Astrocyte (in vitro differentiated cells and primary cell): ENCODE data around the gene EXOG. TPM values are rescaled to one million over a fixed set of nuclear protein-coding genes. Genes with fewer than 3 reads are reported as not detected.

ENCODE experiments used
- DNase-seq: peaks from one replicate; pipeline ENCODE4 v3.0.0-alpha.2; 2010; ENCODE audit warnings: low read depth
- FAIRE-seq: peaks from 2 replicates; lab custom pipeline; 2011; peaks lifted over from hg19 to GRCh38; lab: Jason Lieb, UNC
- H2AFZ ChIP-seq: 2 replicates; pipeline ENCODE4 v1.6.0; 2012; ENCODE audit warnings: low read depth, low read length, inconsistent platforms
- H3K27ac ChIP-seq: 2 replicates; pipeline ENCODE4 v1.5.1; 2011; ENCODE audit warnings: low read depth, low read length, inconsistent platforms
- H3K27me3 ChIP-seq: 2 replicates; pipeline ENCODE4 v1.6.0; 2011; ENCODE audit warnings: low read length, inconsistent platforms; ENCODE audit not compliant: insufficient read depth
- H3K36me3 ChIP-seq: 2 replicates; pipeline ENCODE4 v1.5.1; 2011; ENCODE audit warnings: low read length, inconsistent platforms; ENCODE audit not compliant: insufficient read depth
- H3K4me1 ChIP-seq: 2 replicates; pipeline ENCODE4 v1.5.1; 2011; ENCODE audit warnings: low read length, inconsistent platforms; ENCODE audit not compliant: insufficient read depth
- H3K4me2 ChIP-seq: 2 replicates; pipeline ENCODE4 v1.6.0; 2012; ENCODE audit warnings: low read length, inconsistent platforms
- H3K4me3 ChIP-seq: 2 replicates; pipeline ENCODE4 v1.5.1; 2011; ENCODE audit warnings: low read depth, mild to moderate bottlenecking, low read length, inconsistent platforms; ENCODE audit not compliant: insufficient read depth
- H3K79me2 ChIP-seq: 2 replicates; pipeline ENCODE4 v1.6.0; 2012; ENCODE audit warnings: mild to moderate bottlenecking, low read length, inconsistent platforms; ENCODE audit not compliant: insufficient read depth
- H3K9ac ChIP-seq: 2 replicates; pipeline ENCODE4 v1.6.0; 2012; ENCODE audit warnings: mild to moderate bottlenecking, low read length, inconsistent platforms
- H3K9me3 ChIP-seq: 2 replicates; pipeline ENCODE4 v1.5.1; 2012; ENCODE audit warnings: low read depth, mild to moderate bottlenecking, low read length, inconsistent platforms; ENCODE audit not compliant: insufficient read depth
- H4K20me1 ChIP-seq: 2 replicates; pipeline ENCODE4 v1.6.0; 2012; ENCODE audit warnings: low read length, inconsistent platforms; ENCODE audit not compliant: insufficient read depth
- H3K27ac Mint-ChIP-seq: one replicate; pipeline ENCODE4 v1.8.0; 2021; ENCODE audit warnings: mild to moderate bottlenecking, mixed read lengths; ENCODE audit not compliant: unreplicated experiment
- H3K27me3 Mint-ChIP-seq: one replicate; pipeline ENCODE4 v1.8.0; 2021; ENCODE audit warnings: low read depth, mixed read lengths; ENCODE audit not compliant: unreplicated experiment
- H3K36me3 Mint-ChIP-seq: one replicate; pipeline ENCODE4 v1.8.0; 2021; ENCODE audit warnings: low read depth, mixed read lengths; ENCODE audit not compliant: unreplicated experiment
- H3K4me1 Mint-ChIP-seq: one replicate; pipeline ENCODE4 v1.8.0; 2021; ENCODE audit warnings: low read depth, mixed read lengths; ENCODE audit not compliant: unreplicated experiment
- H3K4me3 Mint-ChIP-seq: one replicate; pipeline ENCODE4 v1.8.0; 2021; ENCODE audit warnings: mild to moderate bottlenecking, moderate library complexity, mixed read lengths; ENCODE audit not compliant: unreplicated experiment
- H3K9me3 Mint-ChIP-seq: one replicate; pipeline ENCODE4 v1.8.0; 2021; ENCODE audit warnings: mild to moderate bottlenecking, mixed read lengths; ENCODE audit not compliant: unreplicated experiment
- EZH2 ChIP-seq: IDR thresholded peaks from 2 replicates; pipeline ENCODE4 v1.6.1; 2012; ENCODE audit warnings: mild to moderate bottlenecking, low read length, inconsistent platforms; ENCODE audit not compliant: insufficient read depth
- total RNA-seq: library from RNA; stranded (reverse); gene quantifications from 2 replicates; pipeline ENCODE4 v1.2.1, GENCODE V29; 2021
- TF ChIP-seq, protein P1 (sequence below): IDR thresholded peaks from 2 replicates; pipeline ENCODE4 v1.5.1; 2011; ENCODE audit warnings: low read depth, mild to moderate bottlenecking, inconsistent platforms, low read length, moderate library complexity; ENCODE audit not compliant: insufficient read depth

Gene EXOG
- total RNA-seq, 1 donor from 2014 or later = 11.5 TPM

DNA sequence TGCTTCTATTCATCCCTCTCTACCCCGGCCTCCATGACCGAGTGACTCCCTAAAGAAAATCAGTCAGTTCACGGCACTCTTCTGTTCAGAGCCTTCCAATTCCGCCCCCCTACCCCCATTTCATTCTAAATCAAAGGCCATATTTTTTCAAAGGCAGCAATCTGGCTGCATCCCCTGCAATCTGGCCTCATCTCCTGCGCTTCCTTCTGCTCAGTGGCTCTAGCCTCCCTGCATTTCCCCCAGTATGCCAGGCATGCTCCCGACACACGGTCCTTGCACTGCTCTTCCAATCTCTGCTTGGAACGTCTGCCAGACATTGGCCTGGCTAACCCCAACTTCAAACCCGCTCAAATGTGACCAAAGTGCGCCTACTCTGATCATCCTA lies 67.7 kb downstream of the EXOG start:
- no peaks in the 10 kb centered on the region for H3K4me1 ChIP-seq
- no peak overlapping the region for H3K27ac ChIP-seq
- TF ChIP-seq EZH2 = no peak
- TF ChIP-seq, protein P1, sequence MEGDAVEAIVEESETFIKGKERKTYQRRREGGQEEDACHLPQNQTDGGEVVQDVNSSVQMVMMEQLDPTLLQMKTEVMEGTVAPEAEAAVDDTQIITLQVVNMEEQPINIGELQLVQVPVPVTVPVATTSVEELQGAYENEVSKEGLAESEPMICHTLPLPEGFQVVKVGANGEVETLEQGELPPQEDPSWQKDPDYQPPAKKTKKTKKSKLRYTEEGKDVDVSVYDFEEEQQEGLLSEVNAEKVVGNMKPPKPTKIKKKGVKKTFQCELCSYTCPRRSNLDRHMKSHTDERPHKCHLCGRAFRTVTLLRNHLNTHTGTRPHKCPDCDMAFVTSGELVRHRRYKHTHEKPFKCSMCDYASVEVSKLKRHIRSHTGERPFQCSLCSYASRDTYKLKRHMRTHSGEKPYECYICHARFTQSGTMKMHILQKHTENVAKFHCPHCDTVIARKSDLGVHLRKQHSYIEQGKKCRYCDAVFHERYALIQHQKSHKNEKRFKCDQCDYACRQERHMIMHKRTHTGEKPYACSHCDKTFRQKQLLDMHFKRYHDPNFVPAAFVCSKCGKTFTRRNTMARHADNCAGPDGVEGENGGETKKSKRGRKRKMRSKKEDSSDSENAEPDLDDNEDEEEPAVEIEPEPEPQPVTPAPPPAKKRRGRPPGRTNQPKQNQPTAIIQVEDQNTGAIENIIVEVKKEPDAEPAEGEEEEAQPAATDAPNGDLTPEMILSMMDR = no peak
- no peaks in the 10 kb centered on the region for H3K36me3 ChIP-seq
- H3K4me3 ChIP-seq = no peak overlapping the region
- H3K9me3 ChIP-seq = no peaks in the 10 kb centered on the region
- Mint-ChIP-seq H3K4me1 (peaks cover 6% of the 10 kb centered on the region), H3K27me3 (peaks cover 18% of the 10 kb centered on the region), H3K4me3 (no peak overlapping the region), H3K27ac (no peak overlapping the region), H3K9me3 (no peaks in the 10 kb centered on the region), H3K36me3 (no peaks in the 10 kb centered on the region)
- no peak overlapping the region for H3K9ac ChIP-seq
- H3K79me2 ChIP-seq = no peaks in the 10 kb centered on the region
- FAIRE-seq = no peak
- no peak overlapping the region for H3K4me2 ChIP-seq
- DNase-seq = no peak
- H3K27me3 ChIP-seq = no peaks in the 10 kb centered on the region
- no peaks in the 10 kb centered on the region for H4K20me1 ChIP-seq
- H2AFZ ChIP-seq = no peak overlapping the region

DNA sequence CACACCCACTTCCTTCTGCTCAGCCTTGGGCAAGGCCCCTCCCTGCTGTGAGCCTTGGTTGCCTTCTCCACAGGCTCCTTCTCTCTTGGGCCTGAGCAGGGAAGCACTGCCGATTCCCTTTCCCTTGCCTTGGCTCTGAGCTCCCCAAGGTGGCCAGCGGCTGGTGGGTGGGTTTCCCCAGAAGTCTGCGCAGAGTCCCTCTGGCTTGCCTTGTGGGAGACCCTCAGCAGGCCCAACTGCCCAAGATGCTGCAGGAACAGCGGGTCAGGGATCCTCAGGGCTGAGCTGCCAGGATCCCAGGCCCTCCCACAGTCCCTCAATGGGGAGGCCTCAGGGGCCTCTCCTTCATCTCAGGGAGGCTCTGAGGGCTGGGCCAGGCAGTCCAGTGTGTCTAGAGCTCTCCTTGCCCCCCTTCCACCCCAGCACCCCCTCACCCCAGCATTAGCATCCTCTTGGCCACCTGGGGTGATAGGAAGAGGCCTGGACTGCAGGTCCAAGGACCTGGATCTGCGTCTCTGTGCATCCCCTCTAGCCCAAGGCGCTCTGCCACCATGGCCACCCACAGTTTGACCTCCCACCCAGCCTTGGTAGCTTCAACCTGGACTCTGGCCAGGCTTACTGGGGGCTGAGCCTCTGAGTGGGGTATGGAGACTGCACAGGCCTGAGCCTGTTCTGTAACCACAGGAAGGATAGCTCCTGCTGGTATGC lies 68.6 kb downstream of the EXOG start:
- H3K4me1 ChIP-seq = no peaks in the 10 kb centered on the region
- H3K4me2 ChIP-seq = no peak overlapping the region
- no peak overlapping the region for H2AFZ ChIP-seq
- no peaks in the 10 kb centered on the region for H3K36me3 ChIP-seq
- no peak for DNase-seq
- no peak overlapping the region for H3K27ac Mint-ChIP-seq
- no peak for TF ChIP-seq EZH2
- TF ChIP-seq, protein P1 = no peak
- no peak overlapping the region for H3K4me3 Mint-ChIP-seq
- no peak for FAIRE-seq
- no peaks in the 10 kb centered on the region for H3K9me3 Mint-ChIP-seq
- H3K79me2 ChIP-seq = no peaks in the 10 kb centered on the region
- H3K36me3 Mint-ChIP-seq = no peaks in the 10 kb centered on the region
- H3K9me3 ChIP-seq = no peaks in the 10 kb centered on the region
- H3K4me1 Mint-ChIP-seq = peaks cover 6% of the 10 kb centered on the region
- H3K4me3 ChIP-seq = no peak overlapping the region
- H3K9ac ChIP-seq = no peak overlapping the region
- H4K20me1 ChIP-seq = no peaks in the 10 kb centered on the region
- peaks cover 18% of the 10 kb centered on the region for H3K27me3 Mint-ChIP-seq
- no peak overlapping the region for H3K27ac ChIP-seq
- no peaks in the 10 kb centered on the region for H3K27me3 ChIP-seq
